GM12878 (cell line): ENCODE data around the gene TTLL7. TPM values are rescaled to one million over a fixed set of nuclear protein-coding genes. Genes with fewer than 3 reads are reported as not detected.

Experiments used
- ATAC-seq: fragments of 200-7000 bp; cut with Tn5 transposase; 3 replicates; pipeline ENCODE4 v1.9.1; 2020; ENCODE audit warnings: mild to moderate bottlenecking, moderate library complexity
- BruUV-seq: library from RNA; stranded (reverse); fragments of 400-500 nt; replicated peaks from 2 replicates; lab custom pipeline; 2021; lab: Mats Ljungman, UMichigan
- CTCF ChIA-PET: fragments of 300-600 bp; sonication (Branson Sonifier 250); formaldehyde crosslinking; extraction: SDS; loops from one replicate; lab custom pipeline; 2021; ENCODE audit warnings: inconsistent platforms; lab: Yijun Ruan, JAX
- POLR2A ChIA-PET: fragments of 350-600 bp; formaldehyde crosslinking; extraction: SDS; loops from one replicate; lab custom pipeline; 2021; ENCODE audit warnings: inconsistent platforms; lab: Charles Lee
- RAD21 ChIA-PET: fragments of 300-600 bp; sonication (Branson Sonifier 250); formaldehyde crosslinking; loops from one replicate; lab custom pipeline; 2023; ENCODE audit warnings: antibody characterized with exemption; ENCODE audit not compliant: unreplicated experiment; lab: Charles Lee
- SMC1A ChIA-PET: fragments of 300-600 bp; sonication (Branson Sonifier 250); formaldehyde crosslinking; loops from one replicate; lab custom pipeline; 2023; ENCODE audit not compliant: unreplicated experiment, uncharacterized antibody; lab: Charles Lee
- DNase-seq: peaks from one replicate; pipeline ENCODE4 v3.0.0-alpha.2; 2011; ENCODE audit warnings: low read depth, low spot score
- FAIRE-seq: peaks from 3 replicates; lab custom pipeline; 2011; peaks lifted over from hg19 to GRCh38; lab: Jason Lieb, UNC
- H2AFZ ChIP-seq: 2 replicates; pipeline ENCODE4 v1.6.0; 2011; ENCODE audit warnings: low read depth, low read length, control low read depth; ENCODE audit not compliant: control insufficient read depth
- H3K27ac ChIP-seq: 2 replicates; pipeline ENCODE4 v1.5.1; 2011; ENCODE audit warnings: control low read depth; ENCODE audit not compliant: control insufficient read depth, insufficient read depth
- H3K27me3 ChIP-seq, 2 experiments: replicated peaks in 1 of 2; 2 replicates each; pipeline versions ENCODE4 v1.6.0 to v1.6.1; 2011; ENCODE audit warnings: low read length in 1 of 2; ENCODE audit not compliant: control insufficient read depth in 2 of 2, insufficient read depth in 2 of 2
- H3K36me3 ChIP-seq, 2 experiments: 2 replicates each; pipeline ENCODE4 v1.5.1; 2011; ENCODE audit warnings: low read length in 1 of 2; ENCODE audit not compliant: control insufficient read depth in 2 of 2, insufficient read depth in 2 of 2
- H3K4me1 ChIP-seq: 2 replicates; pipeline ENCODE4 v1.6.1; 2011; ENCODE audit warnings: mild to moderate bottlenecking, low read length, moderate library complexity, mixed read lengths; ENCODE audit not compliant: control insufficient read depth, insufficient read depth
- H3K4me2 ChIP-seq: 2 replicates; pipeline ENCODE4 v1.6.0; 2011; ENCODE audit warnings: control low read depth; ENCODE audit not compliant: control insufficient read depth, insufficient read depth
- H3K4me3 ChIP-seq: fragments of 200-600 bp; sonication (generic); 2 replicates; pipeline ENCODE4 v1.5.1; 2016
- H3K79me2 ChIP-seq: 2 replicates; pipeline ENCODE4 v1.6.0; 2011; ENCODE audit warnings: low read length; ENCODE audit not compliant: control insufficient read depth, insufficient read depth
- H3K9ac ChIP-seq: 2 replicates; pipeline ENCODE4 v1.8.0; 2011; ENCODE audit warnings: low read length, control low read depth, mixed read lengths; ENCODE audit not compliant: control insufficient read depth, insufficient read depth
- H3K9me3 ChIP-seq: replicated peaks from 3 replicates; pipeline ENCODE4 v1.5.1; 2011; ENCODE audit warnings: mild to moderate bottlenecking, low read length; ENCODE audit not compliant: control insufficient read depth, insufficient read depth
- H4K20me1 ChIP-seq: 2 replicates; pipeline ENCODE4 v1.6.0; 2011; ENCODE audit not compliant: control insufficient read depth, insufficient read depth
- BRCA1 ChIP-seq: IDR thresholded peaks from 2 replicates; pipeline ENCODE4 v1.6.1; 2011; ENCODE audit warnings: low read depth, low read length, improper control_type of control experiment
- CBFB ChIP-seq: IDR thresholded peaks from 2 replicates; pipeline ENCODE4 v1.6.1; 2016; ENCODE audit warnings: antibody characterized with exemption, low read depth
- MTA3 ChIP-seq: IDR thresholded peaks from 2 replicates; pipeline ENCODE4 v1.6.1; 2012; ENCODE audit warnings: low read length, inconsistent platforms, borderline replicate concordance
- NR2C1 ChIP-seq: fragments of 450-650 bp; IDR thresholded peaks from 2 replicates; pipeline ENCODE4 v1.6.1; 2017; ENCODE audit warnings: antibody characterized with exemption, mild to moderate bottlenecking, moderate library complexity
- PML ChIP-seq: IDR thresholded peaks from 2 replicates; pipeline ENCODE4 v1.6.1; 2012; ENCODE audit warnings: low read length, inconsistent platforms
- SREBF2 ChIP-seq: IDR thresholded peaks from 2 replicates; pipeline ENCODE4 v1.6.1; 2012; ENCODE audit warnings: mild to moderate bottlenecking, low read length
- SUPT20H ChIP-seq: IDR thresholded peaks from 2 replicates; pipeline ENCODE4 v1.6.1; 2011; ENCODE audit warnings: low read depth, mild to moderate bottlenecking, low read length, moderate library complexity, borderline replicate concordance; ENCODE audit not compliant: control insufficient read depth
- ZNF207 ChIP-seq: fragments of 450-650 bp; IDR thresholded peaks from 2 replicates; pipeline ENCODE4 v1.6.1; 2014; ENCODE audit warnings: antibody characterized with exemption, mild to moderate bottlenecking, borderline replicate concordance
- WGBS: methylation state at CpG from one replicate; pipeline ENCODE4 v1.1.6; 2016; ENCODE audit warnings: low lambda C conversion rate; ENCODE audit not compliant: insufficient replicate concordance, insufficient coverage; ENCODE audit errors: missing lambda C conversion rate; 5-methylcytosine and 5-hydroxymethylcytosine counted together
- in situ Hi-C: fragments of 300-500 bp; cut with MboI; formaldehyde crosslinking; loops from 9 replicates; pipeline ENCODE4 v1.14.3; 2018; ENCODE audit warnings: mixed read lengths
- intact Hi-C: fragments of 100-400 bp; cut with micrococcal nuclease; formaldehyde crosslinking; loops from one replicate; pipeline ENCODE4 v1.14.2; 2022; ENCODE audit not compliant: unreplicated experiment
- polyA plus RNA-seq, 11 experiments: library from polyadenylated mRNA; depleted of rRNA in 4 of 11; unstranded in 6 of 11; stranded (reverse) in 5 of 11; fragments of >200 nt; fragmentation: Nextera tagmentation in 4 of 11; fragmentation: Illumina TruSeq in 1 of 11; extraction: Ambion mirVana in 4 of 11; extraction: Trizol in 1 of 11; gene quantifications; 1 replicate in 1 of 11; 2 replicates in 10 of 11; pipeline versions ENCODE4 v1.2.1 to v1.2.3, GENCODE V29; 2011 to 2016; ENCODE audit warnings: inconsistent platforms in 2 of 11, missing spikeins in 2 of 11, low read depth in 1 of 11
- total RNA-seq, 4 experiments: library from RNA; depleted of rRNA in 3 of 4; stranded (reverse); fragments of >200 nt in 3 of 4; fragmentation: Illumina TruSeq in 1 of 4; extraction: Trizol in 1 of 4; gene quantifications; 2 replicates each; pipeline versions ENCODE4 v1.2.1 to v1.2.3, GENCODE V29; 2013 to 2021
- TF ChIP-seq, protein P1 (sequence below): fragments of 450-650 bp; IDR thresholded peaks from 2 replicates; pipeline ENCODE4 v1.6.1; 2018; ENCODE audit warnings: mild to moderate bottlenecking, low read depth, moderate library complexity; ENCODE audit not compliant: partially characterized antibody
- TF ChIP-seq, protein P2 (sequence below), 3 experiments: IDR thresholded peaks in 2 of 3; conservative IDR thresholded peaks in 1 of 3; 2 replicates each; pipeline ENCODE4 v1.5.1; 2011; ENCODE audit warnings: low read depth in 3 of 3, low read length in 3 of 3, mild to moderate bottlenecking in 3 of 3, control low read depth in 2 of 3, moderate library complexity in 2 of 3, inconsistent platforms in 1 of 3, mixed read lengths in 1 of 3; ENCODE audit not compliant: control insufficient read depth in 2 of 3, insufficient read depth in 1 of 3; ENCODE audit errors: extremely low read depth in 1 of 3

TTLL7 gene
- total and polyA plus RNA-seq, 10 of the 15 experiments (the other 5 are each of a cell fraction or from before 2014, with no cell fraction given), result 0.03 to 1.4 (median 0.61) TPM

DNA sequence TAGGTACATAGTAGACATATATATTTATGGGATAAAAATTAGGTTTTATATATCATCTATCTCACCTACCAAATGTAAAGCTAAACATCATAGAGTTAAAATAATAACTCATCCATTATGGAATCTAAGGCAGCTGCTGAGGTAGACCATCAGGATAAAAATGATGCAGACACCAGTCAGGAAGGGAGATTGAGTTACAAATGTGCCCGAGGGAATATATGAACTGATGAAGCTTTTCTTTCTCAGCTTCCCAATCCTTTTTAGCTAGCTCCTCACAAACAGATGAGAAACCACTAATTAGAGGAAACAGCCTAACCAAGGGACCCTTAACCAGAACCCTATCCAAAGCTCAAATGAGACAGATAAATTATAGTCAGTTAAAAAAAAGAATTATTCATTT is 20.9 kb downstream of the TTLL7 start:
- SMC1A ChIA-PET, result no interaction called here
- H2AFZ ChIP-seq, result no peak overlapping the region
- no peak for FAIRE-seq
- RAD21 ChIA-PET, result interaction anchor here (0.5 kb wide), 1 partner anchor 582 kb away, joined by 4 read pairs; no protein-coding TSS in a partner anchor
- ATAC-seq, result no peak
- in situ Hi-C loops, result no loop called here
- TF ChIP-seq CBFB (no peak), NR2C1 (no peak), SUPT20H (no peak), BRCA1 (no peak), MTA3 (no peak)
- no peak overlapping the region for H3K4me3 ChIP-seq
- CTCF ChIA-PET, result interaction anchor here (0.6 kb wide), 1 partner anchor 22 kb away, joined by 3 read pairs; no protein-coding TSS in a partner anchor
- H3K27ac ChIP-seq, result no peak overlapping the region
- H3K27me3 ChIP-seq, result no peaks in the 10 kb centered on the region
- DNase-seq, result no peak
- no peaks in the 10 kb centered on the region for H3K36me3 ChIP-seq
- no peaks in the 10 kb centered on the region for H3K4me1 ChIP-seq
- intact Hi-C loops, result no loop called here
- WGBS, result 43% methylated on average over 1 of the region's 1 CpG
- H4K20me1 ChIP-seq, result no peaks in the 10 kb centered on the region
- H3K4me2 ChIP-seq, result no peak overlapping the region
- no peaks in the 10 kb centered on the region for H3K79me2 ChIP-seq
- POLR2A ChIA-PET, result no interaction called here
- no TSS peak for BruUV-seq
- no peaks in the 10 kb centered on the region for H3K9me3 ChIP-seq
- H3K9ac ChIP-seq, result no peak overlapping the region

DNA sequence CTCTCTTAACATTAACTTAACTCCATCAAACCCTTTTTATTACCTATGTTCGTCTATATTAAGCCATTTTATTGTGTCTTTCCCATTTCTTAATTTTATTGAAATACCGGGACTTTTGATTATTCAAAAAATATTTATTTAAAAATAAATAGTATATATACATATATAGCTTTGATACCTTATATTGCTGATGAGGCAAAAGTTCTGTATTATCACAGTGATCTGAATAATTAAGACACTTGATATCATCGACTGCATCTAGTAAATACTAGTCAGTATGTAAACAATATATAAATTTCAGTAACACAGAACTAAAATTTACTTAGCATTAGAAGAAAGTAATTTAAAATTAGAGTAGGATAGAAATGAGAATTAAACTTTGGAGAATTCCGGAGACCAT is 22.0 kb downstream of the TTLL7 start:
- ChIA-PET CTCF (no interaction called here), RAD21 (no interaction called here), POLR2A (no interaction called here), SMC1A (no interaction called here)
- ATAC-seq, result no peak
- no peaks in the 10 kb centered on the region for H3K9me3 ChIP-seq
- H3K9ac ChIP-seq, result no peak overlapping the region
- in situ Hi-C loops (no loop called here), intact Hi-C loops (no loop called here)
- WGBS, result 53% methylated on average over 4 of the region's 4 CpGs
- no peak for FAIRE-seq
- no peaks in the 10 kb centered on the region for H3K4me1 ChIP-seq
- TF ChIP-seq ZNF207 (no peak), SREBF2 (no peak), PML (no peak)
- TF ChIP-seq, protein P1, sequence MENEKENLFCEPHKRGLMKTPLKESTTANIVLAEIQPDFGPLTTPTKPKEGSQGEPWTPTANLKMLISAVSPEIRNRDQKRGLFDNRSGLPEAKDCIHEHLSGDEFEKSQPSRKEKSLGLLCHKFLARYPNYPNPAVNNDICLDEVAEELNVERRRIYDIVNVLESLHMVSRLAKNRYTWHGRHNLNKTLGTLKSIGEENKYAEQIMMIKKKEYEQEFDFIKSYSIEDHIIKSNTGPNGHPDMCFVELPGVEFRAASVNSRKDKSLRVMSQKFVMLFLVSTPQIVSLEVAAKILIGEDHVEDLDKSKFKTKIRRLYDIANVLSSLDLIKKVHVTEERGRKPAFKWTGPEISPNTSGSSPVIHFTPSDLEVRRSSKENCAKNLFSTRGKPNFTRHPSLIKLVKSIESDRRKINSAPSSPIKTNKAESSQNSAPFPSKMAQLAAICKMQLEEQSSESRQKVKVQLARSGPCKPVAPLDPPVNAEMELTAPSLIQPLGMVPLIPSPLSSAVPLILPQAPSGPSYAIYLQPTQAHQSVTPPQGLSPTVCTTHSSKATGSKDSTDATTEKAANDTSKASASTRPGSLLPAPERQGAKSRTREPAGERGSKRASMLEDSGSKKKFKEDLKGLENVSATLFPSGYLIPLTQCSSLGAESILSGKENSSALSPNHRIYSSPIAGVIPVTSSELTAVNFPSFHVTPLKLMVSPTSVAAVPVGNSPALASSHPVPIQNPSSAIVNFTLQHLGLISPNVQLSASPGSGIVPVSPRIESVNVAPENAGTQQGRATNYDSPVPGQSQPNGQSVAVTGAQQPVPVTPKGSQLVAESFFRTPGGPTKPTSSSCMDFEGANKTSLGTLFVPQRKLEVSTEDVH, result no peak
- TF ChIP-seq, protein P2, sequence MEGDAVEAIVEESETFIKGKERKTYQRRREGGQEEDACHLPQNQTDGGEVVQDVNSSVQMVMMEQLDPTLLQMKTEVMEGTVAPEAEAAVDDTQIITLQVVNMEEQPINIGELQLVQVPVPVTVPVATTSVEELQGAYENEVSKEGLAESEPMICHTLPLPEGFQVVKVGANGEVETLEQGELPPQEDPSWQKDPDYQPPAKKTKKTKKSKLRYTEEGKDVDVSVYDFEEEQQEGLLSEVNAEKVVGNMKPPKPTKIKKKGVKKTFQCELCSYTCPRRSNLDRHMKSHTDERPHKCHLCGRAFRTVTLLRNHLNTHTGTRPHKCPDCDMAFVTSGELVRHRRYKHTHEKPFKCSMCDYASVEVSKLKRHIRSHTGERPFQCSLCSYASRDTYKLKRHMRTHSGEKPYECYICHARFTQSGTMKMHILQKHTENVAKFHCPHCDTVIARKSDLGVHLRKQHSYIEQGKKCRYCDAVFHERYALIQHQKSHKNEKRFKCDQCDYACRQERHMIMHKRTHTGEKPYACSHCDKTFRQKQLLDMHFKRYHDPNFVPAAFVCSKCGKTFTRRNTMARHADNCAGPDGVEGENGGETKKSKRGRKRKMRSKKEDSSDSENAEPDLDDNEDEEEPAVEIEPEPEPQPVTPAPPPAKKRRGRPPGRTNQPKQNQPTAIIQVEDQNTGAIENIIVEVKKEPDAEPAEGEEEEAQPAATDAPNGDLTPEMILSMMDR (IDR thresholded peaks at IDR 0.05 in 2 of 3, conservative IDR thresholded peaks at IDR 0.05 in 1 of 3; ENCODE audit: control insufficient read depth in 2 of 3, extremely low read depth in 1 of 3, insufficient read depth in 1 of 3, low read depth in 3 of 3, low read length in 3 of 3), result no peak
- H3K79me2 ChIP-seq, result no peaks in the 10 kb centered on the region
- no peaks in the 10 kb centered on the region for H3K27me3 ChIP-seq
- no peaks in the 10 kb centered on the region for H4K20me1 ChIP-seq
- no peak overlapping the region for H3K4me2 ChIP-seq
- H2AFZ ChIP-seq, result no peak overlapping the region
- no peak overlapping the region for H3K27ac ChIP-seq
- DNase-seq, result no peak
- H3K36me3 ChIP-seq, result no peaks in the 10 kb centered on the region
- H3K4me3 ChIP-seq, result no peak overlapping the region
- BruUV-seq, result no TSS peak
